Smooth muscle cell (in vitro differentiated cells): ENCODE results near the gene TTLL13. TPM values are rescaled to one million over a fixed set of nuclear protein-coding genes. Genes with fewer than 3 reads are reported as not detected.

ENCODE experiments used
- DNase-seq: peaks from one replicate; lab custom pipeline; 2025; ENCODE audit not compliant: unreplicated experiment; lab: John Stamatoyannopoulos, UW
- H2AFZ ChIP-seq: fragments of 200-600 bp; sonication (generic); 2 replicates; pipeline ENCODE4 v1.6.0; 2016; ENCODE audit warnings: antibody characterized with exemption, low read depth, mild to moderate bottlenecking
- H3F3A ChIP-seq: fragments of 200-600 bp; sonication (generic); 2 replicates; pipeline ENCODE4 v1.6.0; 2017; ENCODE audit warnings: antibody characterized with exemption, low read depth
- H3K27ac ChIP-seq: fragments of 200-600 bp; sonication (generic); 2 replicates; pipeline ENCODE4 v1.5.1; 2016; ENCODE audit warnings: low read depth, mild to moderate bottlenecking
- H3K27me3 ChIP-seq: fragments of 200-600 bp; sonication (generic); 2 replicates; pipeline ENCODE4 v1.6.1; 2016; ENCODE audit warnings: low read depth, mild to moderate bottlenecking
- H3K36me3 ChIP-seq: fragments of 200-600 bp; sonication (generic); 2 replicates; pipeline ENCODE4 v1.5.1; 2016; ENCODE audit warnings: low read depth
- H3K4me1 ChIP-seq: fragments of 200-600 bp; sonication (generic); 2 replicates; pipeline ENCODE4 v1.5.1; 2016; ENCODE audit warnings: low read depth
- H3K4me2 ChIP-seq: fragments of 200-600 bp; sonication (generic); 2 replicates; pipeline ENCODE4 v1.6.0; 2016; ENCODE audit warnings: mild to moderate bottlenecking
- H3K4me3 ChIP-seq: fragments of 200-600 bp; sonication (generic); 2 replicates; pipeline ENCODE4 v1.5.1; 2016; ENCODE audit warnings: mild to moderate bottlenecking
- H3K79me2 ChIP-seq: fragments of 200-600 bp; sonication (generic); 2 replicates; pipeline ENCODE4 v1.6.0; 2016; ENCODE audit warnings: low read depth, mild to moderate bottlenecking
- H3K9ac ChIP-seq: fragments of 200-600 bp; sonication (generic); 2 replicates; pipeline ENCODE4 v1.6.0; 2016; ENCODE audit warnings: low read depth
- H3K9me3 ChIP-seq: fragments of 200-600 bp; sonication (generic); replicated peaks from 2 replicates; pipeline ENCODE4 v1.5.1; 2016; ENCODE audit warnings: low read depth
- H4K20me1 ChIP-seq: fragments of 200-600 bp; sonication (generic); 2 replicates; pipeline ENCODE4 v1.6.0; 2016; ENCODE audit warnings: low read depth
- CTCF ChIP-seq: fragments of 200-600 bp; sonication (generic); IDR thresholded peaks from 2 replicates; pipeline ENCODE4 v1.5.1; 2017; ENCODE audit warnings: borderline replicate concordance, mild to moderate bottlenecking, antibody characterized with exemption; ENCODE audit not compliant: insufficient read depth, poor library complexity, severe bottlenecking
- WGBS: methylation state at CpG from one replicate; pipeline ENCODE4 v1.1.7; 2016; ENCODE audit warnings: low lambda C conversion rate; 5-methylcytosine and 5-hydroxymethylcytosine counted together
- polyA plus RNA-seq: library from polyadenylated mRNA; unstranded; fragments of >200 nt; fragmentation: Nextera tagmentation; extraction: Ambion mirVana; gene quantifications from 2 replicates; pipeline ENCODE4 v1.2.1, GENCODE V29; 2016
- total RNA-seq: library from RNA; depleted of rRNA; stranded (reverse); fragments of >200 nt; gene quantifications from 2 replicates; pipeline ENCODE4 v1.2.3, GENCODE V29; 2014

Gene TTLL13
- total and polyA plus RNA-seq, 2 experiments from 2014 or later, result 0.15 to 0.36 TPM

DNA sequence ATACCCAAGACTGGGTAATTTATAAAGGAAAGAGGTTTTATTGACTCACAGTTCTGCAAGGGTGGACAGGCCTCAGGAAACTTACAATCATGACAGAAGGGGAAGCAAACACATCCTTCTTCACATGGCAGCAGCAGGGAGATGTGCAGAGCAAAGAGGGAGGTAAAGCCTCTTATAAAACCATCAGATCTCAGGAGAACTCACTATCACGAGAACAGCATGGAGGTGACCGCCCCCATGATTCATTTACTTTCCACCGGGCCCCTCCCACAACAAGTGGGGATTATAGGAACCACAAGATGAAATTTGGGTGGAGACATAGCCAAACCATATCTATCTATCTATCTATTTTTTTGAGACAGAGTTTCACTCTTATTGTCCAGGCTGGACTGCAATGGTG lies 10.0 kb upstream of the TTLL13 start:
- Histone ChIP-seq H3K9me3 (no peaks in the 10 kb centered on the region), H3K4me1 (peaks cover 3% of the 10 kb centered on the region), H3K9ac (no peak overlapping the region), H4K20me1 (no peaks in the 10 kb centered on the region), H3K27ac (no peak overlapping the region), H3K27me3 (no peaks in the 10 kb centered on the region), H3K36me3 (no peaks in the 10 kb centered on the region), H3K79me2 (no peaks in the 10 kb centered on the region), H3K4me2 (no peak overlapping the region), H3K4me3 (no peak overlapping the region), H3F3A (no peaks in the 10 kb centered on the region), H2AFZ (no peak overlapping the region)
- 93% methylated on average over 3 of the region's 3 CpGs for WGBS
- DNase-seq, result no peak
- no peak for TF ChIP-seq CTCF

GRCh38 chr15:90240856-90241255 lies 8.5 kb upstream of the TTLL13 start:
- Histone ChIP-seq H3K27ac (no peak overlapping the region), H3K79me2 (no peaks in the 10 kb centered on the region), H3K36me3 (no peaks in the 10 kb centered on the region), H3F3A (no peaks in the 10 kb centered on the region), H3K4me1 (no peaks in the 10 kb centered on the region), H4K20me1 (no peaks in the 10 kb centered on the region), H3K9me3 (no peaks in the 10 kb centered on the region), H3K4me3 (no peak overlapping the region), H3K9ac (no peak overlapping the region), H3K27me3 (no peaks in the 10 kb centered on the region), H2AFZ (no peak overlapping the region), H3K4me2 (no peak overlapping the region)
- WGBS, result 92% methylated on average over 8 of the region's 8 CpGs
- TF ChIP-seq CTCF, result no peak
- DNase-seq, result no peak

- H3K4me1 ChIP-seq, result no peaks in the 10 kb centered on the region
- H3K9ac ChIP-seq, result no peak overlapping the region
- no peak overlapping the region for H3K27ac ChIP-seq
- DNase-seq, result no peak
- H3F3A ChIP-seq, result no peaks in the 10 kb centered on the region
- H3K27me3 ChIP-seq, result no peaks in the 10 kb centered on the region
- no peak overlapping the region for H3K4me3 ChIP-seq
- H3K4me2 ChIP-seq, result no peak overlapping the region
- H2AFZ ChIP-seq, result no peak overlapping the region
- no peaks in the 10 kb centered on the region for H4K20me1 ChIP-seq
- H3K36me3 ChIP-seq, result no peaks in the 10 kb centered on the region
- no peaks in the 10 kb centered on the region for H3K9me3 ChIP-seq
- no peaks in the 10 kb centered on the region for H3K79me2 ChIP-seq
- no peak for TF ChIP-seq CTCF
- WGBS, result 87% methylated on average over 22 of the region's 22 CpGs
Measured at GRCh38 chr15:90241343-90242192, 7.8 kb upstream of the TTLL13 start.
